ENCODE data around the gene TCTA. TPM values are rescaled to one million over a fixed set of nuclear protein-coding genes. Genes with fewer than 3 reads are reported as not detected.
"Not testable (repeated sequence)": the region's sequence is repeated elsewhere in the genome, so short reads cannot be mapped to it uniquely, and the experiment has no call there.

Gene TCTA
- total RNA-seq, 3 donors from 2014 or later (not counting 1 experiment from before 2014, with no cell fraction given) = 35.4 to 40.7 (median 36.7) TPM

DNA sequence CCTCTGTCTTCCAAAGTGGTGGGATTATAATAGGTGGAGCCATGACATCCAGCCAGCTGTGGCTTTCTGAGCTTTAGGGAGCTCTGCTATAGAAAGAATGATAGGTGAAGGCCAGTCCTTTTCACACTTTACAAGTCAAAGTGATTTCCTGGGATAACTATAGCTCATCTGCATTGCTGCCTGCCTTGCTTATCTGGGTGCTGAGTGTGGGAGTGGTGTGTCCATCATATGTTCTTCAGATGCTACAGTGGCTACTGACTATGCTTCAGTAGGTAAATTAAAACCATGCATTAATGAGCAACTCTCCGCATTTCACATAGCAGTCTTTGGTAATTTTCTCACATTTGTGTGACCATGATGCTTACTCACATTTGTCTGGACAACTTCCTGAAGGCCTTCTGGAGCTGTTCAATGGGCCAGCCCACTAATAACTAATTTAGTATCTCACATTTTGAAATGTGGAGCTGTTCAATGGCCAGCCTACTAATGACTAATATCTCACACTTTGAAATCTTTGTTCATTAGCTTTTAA lies 23.9 kb upstream of the TCTA start:
- TF ChIP-seq, protein P1, sequence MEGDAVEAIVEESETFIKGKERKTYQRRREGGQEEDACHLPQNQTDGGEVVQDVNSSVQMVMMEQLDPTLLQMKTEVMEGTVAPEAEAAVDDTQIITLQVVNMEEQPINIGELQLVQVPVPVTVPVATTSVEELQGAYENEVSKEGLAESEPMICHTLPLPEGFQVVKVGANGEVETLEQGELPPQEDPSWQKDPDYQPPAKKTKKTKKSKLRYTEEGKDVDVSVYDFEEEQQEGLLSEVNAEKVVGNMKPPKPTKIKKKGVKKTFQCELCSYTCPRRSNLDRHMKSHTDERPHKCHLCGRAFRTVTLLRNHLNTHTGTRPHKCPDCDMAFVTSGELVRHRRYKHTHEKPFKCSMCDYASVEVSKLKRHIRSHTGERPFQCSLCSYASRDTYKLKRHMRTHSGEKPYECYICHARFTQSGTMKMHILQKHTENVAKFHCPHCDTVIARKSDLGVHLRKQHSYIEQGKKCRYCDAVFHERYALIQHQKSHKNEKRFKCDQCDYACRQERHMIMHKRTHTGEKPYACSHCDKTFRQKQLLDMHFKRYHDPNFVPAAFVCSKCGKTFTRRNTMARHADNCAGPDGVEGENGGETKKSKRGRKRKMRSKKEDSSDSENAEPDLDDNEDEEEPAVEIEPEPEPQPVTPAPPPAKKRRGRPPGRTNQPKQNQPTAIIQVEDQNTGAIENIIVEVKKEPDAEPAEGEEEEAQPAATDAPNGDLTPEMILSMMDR (IDR thresholded peaks at IDR 0.05) = no peak
- ATAC-seq = peak in 2 of 3 donors; percentile 26
- H3K27me3 ChIP-seq (ENCODE audit: control insufficient read depth, insufficient read depth, low read length) = no peaks in the 10 kb centered on the region
- H3K9me3 ChIP-seq (ENCODE audit: control insufficient read depth, insufficient read depth, low read length) = no peaks in the 10 kb centered on the region
- H3K27ac ChIP-seq (ENCODE audit: low read length) = no peak overlapping the region
- H3K4me3 ChIP-seq (ENCODE audit: low read length) = no peak overlapping the region
- H3K27me3 Mint-ChIP-seq (ENCODE audit: low read depth in 2 of 2) = no peaks in the 10 kb centered on the region
- peaks cover 5% of the 10 kb centered on the region for H3K36me3 ChIP-seq (ENCODE audit: control insufficient read depth, insufficient read depth, low read length)
- intact Hi-C loops (cut with micrococcal nuclease) = loop anchor here (5.0 kb wide), 1 partner anchor 59 kb away; no protein-coding TSS in a partner anchor
- no peaks in the 10 kb centered on the region for H3K36me3 Mint-ChIP-seq
- H3K4me3 Mint-ChIP-seq = peak overlapping the region; percentile 21
- H3K4me1 Mint-ChIP-seq = peaks cover 53 to 57% of the 10 kb centered on the region in 2 donors
- H3K27ac Mint-ChIP-seq = peak overlapping the region; percentile 79 to 83
- H3K4me1 ChIP-seq (ENCODE audit: control insufficient read depth, insufficient read depth, low read length) = peaks cover 41% of the 10 kb centered on the region
- DNase-seq = no peak
- no peaks in the 10 kb centered on the region for H3K9me3 Mint-ChIP-seq
- WGBS (ENCODE audit: insufficient coverage) = 52% methylated on average over 1 of the region's 1 CpG

DNA sequence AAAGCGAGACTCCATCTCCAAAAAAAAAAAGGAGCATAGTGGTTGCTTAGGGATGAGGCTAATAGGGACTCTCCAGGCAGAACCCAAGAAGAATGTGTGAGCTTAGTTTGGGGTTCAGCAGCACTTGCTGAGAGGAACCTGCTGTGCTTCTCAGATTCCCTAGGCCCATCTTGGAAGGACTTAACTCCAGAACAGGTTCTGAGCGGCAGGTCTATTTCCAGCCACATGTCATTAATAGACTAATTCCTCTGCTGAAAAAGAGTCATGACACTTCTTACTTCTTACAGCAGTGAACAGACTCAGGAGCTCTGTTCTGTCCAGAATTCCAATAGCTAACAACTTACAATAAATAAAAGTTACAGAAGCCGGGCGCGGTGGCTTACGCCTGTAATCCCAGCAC lies 22.9 kb upstream of the TCTA start:
- Mint-ChIP-seq H3K4me3 (no peak overlapping the region), H3K27ac (peak overlapping the region; percentile 79 to 83), H3K27me3 (ENCODE audit: low read depth in 2 of 2) (no peaks in the 10 kb centered on the region), H3K4me1 (peaks cover 46 to 55% of the 10 kb centered on the region in 2 donors), H3K9me3 (no peaks in the 10 kb centered on the region), H3K36me3 (no peaks in the 10 kb centered on the region)
- no peak overlapping the region for H3K4me3 ChIP-seq (ENCODE audit: low read length)
- peaks cover 39% of the 10 kb centered on the region for H3K4me1 ChIP-seq (ENCODE audit: control insufficient read depth, insufficient read depth, low read length)
- ATAC-seq = no peak
- H3K27me3 ChIP-seq (ENCODE audit: control insufficient read depth, insufficient read depth, low read length) = no peaks in the 10 kb centered on the region
- intact Hi-C loops (cut with micrococcal nuclease) = loop anchor here (5.0 kb wide), 1 partner anchor 58 kb away; no protein-coding TSS in a partner anchor
- H3K36me3 ChIP-seq (ENCODE audit: control insufficient read depth, insufficient read depth, low read length) = peaks cover 6% of the 10 kb centered on the region
- no peaks in the 10 kb centered on the region for H3K9me3 ChIP-seq (ENCODE audit: control insufficient read depth, insufficient read depth, low read length)
- DNase-seq = no peak
- H3K27ac ChIP-seq (ENCODE audit: low read length) = no peak overlapping the region
- TF ChIP-seq, protein P1 (IDR thresholded peaks at IDR 0.05) = no peak
- 98% methylated on average over 6 of the region's 6 CpGs for WGBS (ENCODE audit: insufficient coverage)

- H3K4me1 Mint-ChIP-seq = peaks cover 47 to 60% of the 10 kb centered on the region in 2 donors
- Histone ChIP-seq H3K4me1 (ENCODE audit: control insufficient read depth, insufficient read depth, low read length) (peaks cover 39% of the 10 kb centered on the region), H3K36me3 (ENCODE audit: control insufficient read depth, insufficient read depth, low read length) (peaks cover 17% of the 10 kb centered on the region)
- H3K4me3 ChIP-seq (ENCODE audit: low read length); H3K27ac ChIP-seq (ENCODE audit: low read length); H3K9me3 Mint-ChIP-seq; H3K36me3 Mint-ChIP-seq; H3K27me3 Mint-ChIP-seq (ENCODE audit: low read depth in 2 of 2); DNase-seq; intact Hi-C loops (cut with micrococcal nuclease); H3K27me3 ChIP-seq (ENCODE audit: control insufficient read depth, insufficient read depth, low read length); H3K9me3 ChIP-seq (ENCODE audit: control insufficient read depth, insufficient read depth, low read length): not testable (repeated sequence)
- peak; percentile 47 to 68 (median 50) for ATAC-seq
- WGBS (ENCODE audit: insufficient coverage) = 76% methylated on average over 6 of the region's 10 CpGs
- peak overlapping the region; percentile 34 to 35 for H3K27ac Mint-ChIP-seq
- peak overlapping the region; percentile 57 for H3K4me3 Mint-ChIP-seq
Measured at GRCh38 chr3:49391310-49391709, 20.9 kb upstream of the TCTA start.

DNA sequence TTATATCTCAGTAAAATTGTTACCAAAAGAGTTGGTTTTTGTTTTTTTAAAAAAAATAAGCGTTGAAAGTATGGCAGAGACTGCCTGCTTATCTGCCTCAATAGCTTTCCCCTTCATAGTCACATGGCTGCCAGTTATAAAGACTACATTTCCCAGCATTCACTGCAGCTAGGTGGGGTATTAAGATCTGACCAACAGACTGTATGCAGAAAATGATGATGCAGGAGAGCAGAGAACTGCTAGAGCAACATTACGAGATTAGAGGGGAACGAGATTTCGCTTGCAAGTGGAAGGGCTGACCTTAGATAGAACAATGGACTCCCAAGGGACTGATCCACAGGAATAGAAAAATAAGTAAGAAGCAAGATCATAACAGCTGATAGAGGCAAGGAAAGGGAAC lies 14.8 kb upstream of the TCTA start:
- Histone ChIP-seq H3K27me3 (ENCODE audit: control insufficient read depth, insufficient read depth, low read length) (no peaks in the 10 kb centered on the region), H3K27ac (ENCODE audit: low read length) (no peak overlapping the region), H3K36me3 (ENCODE audit: control insufficient read depth, insufficient read depth, low read length) (peaks cover 23% of the 10 kb centered on the region), H3K9me3 (ENCODE audit: control insufficient read depth, insufficient read depth, low read length) (no peaks in the 10 kb centered on the region), H3K4me3 (ENCODE audit: low read length) (no peak overlapping the region), H3K4me1 (ENCODE audit: control insufficient read depth, insufficient read depth, low read length) (peaks cover 63% of the 10 kb centered on the region)
- Mint-ChIP-seq H3K4me3 (peak overlapping the region; percentile 40), H3K4me1 (peaks cover 73 to 80% of the 10 kb centered on the region in 2 donors), H3K9me3 (no peaks in the 10 kb centered on the region), H3K27ac (peak overlapping the region; percentile 60 to 63), H3K27me3 (ENCODE audit: low read depth in 2 of 2) (no peaks in the 10 kb centered on the region), H3K36me3 (no peaks in the 10 kb centered on the region)
- peak in 2 of 3 donors; percentile 53 to 69 for ATAC-seq
- TF ChIP-seq, protein P1 (IDR thresholded peaks at IDR 0.05) = no peak
- peak in 1 of 2 donors; percentile 46 for DNase-seq
- WGBS (ENCODE audit: insufficient coverage) = 79% methylated on average over 4 of the region's 4 CpGs
- intact Hi-C loops (cut with micrococcal nuclease) = no loop called here

Measured in natural killer cell (primary cell).